Muscle of back (tissue), 11 donors: Measurements from ENCODE around the gene ZP3. TPM values are rescaled to one million over a fixed set of nuclear protein-coding genes. Genes with fewer than 3 reads are reported as not detected.
"Not testable (repeated sequence)": the region's sequence is repeated elsewhere in the genome, so short reads cannot be mapped to it uniquely, and the experiment has no call there.

ENCODE experiments used
- DNase-seq, 3 donors: peaks; one replicate each; pipeline versions ENCODE4 v3.0.0 to v3.0.0-alpha.2; 2013
- polyA plus RNA-seq, 10 donors: library from polyadenylated mRNA; unstranded; fragments of 120-200 nt; gene quantifications; one replicate each; pipeline ENCODE4 v1.2.1, GENCODE V29; 2013; ENCODE audit not compliant: insufficient read length in 10 of 10

ZP3 gene
- polyA plus RNA-seq, 10 donors, result 0.52 to 8.5 (median 1.6) TPM

GRCh38 chr7:76403780-76404494, 20.8 kb upstream of the ZP3 start:
- no peak for DNase-seq

- no peak for DNase-seq
Measured at GRCh38 chr7:76405738-76406137, 19.0 kb upstream of the ZP3 start.

DNA sequence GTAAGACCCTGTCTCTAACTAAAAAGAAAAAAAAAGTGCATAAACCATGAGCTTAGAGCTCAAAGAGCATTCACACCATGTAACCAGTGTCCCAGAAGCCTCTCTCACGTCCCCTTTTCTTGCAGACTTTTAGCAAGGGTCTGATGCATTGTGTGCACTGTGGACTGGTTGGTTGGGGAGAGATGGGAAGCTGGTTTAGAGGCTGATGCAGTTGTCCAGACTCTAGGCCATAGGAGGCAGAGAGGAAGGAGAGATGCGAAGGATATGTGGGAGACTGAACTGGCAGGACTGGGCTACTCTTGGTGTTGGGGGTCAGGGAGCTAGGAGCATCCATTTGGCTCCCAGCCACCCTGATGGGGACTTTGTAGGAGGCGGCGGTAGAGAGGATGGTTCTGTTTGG, 17.0 kb upstream of the ZP3 start:
- no peak for DNase-seq

GRCh38 chr7:76408121-76408560, 16.6 kb upstream of the ZP3 start:
- no peak for DNase-seq

- DNase-seq, result no peak
Measured at GRCh38 chr7:76409537-76409936, 15.2 kb upstream of the ZP3 start, which contains the start of gene SSC4D. Gene SSC4D, minus strand, starts transcription at chr7:76409697. Its CDS starts 5,258 bp downstream, at chr7:76404439.

DNA sequence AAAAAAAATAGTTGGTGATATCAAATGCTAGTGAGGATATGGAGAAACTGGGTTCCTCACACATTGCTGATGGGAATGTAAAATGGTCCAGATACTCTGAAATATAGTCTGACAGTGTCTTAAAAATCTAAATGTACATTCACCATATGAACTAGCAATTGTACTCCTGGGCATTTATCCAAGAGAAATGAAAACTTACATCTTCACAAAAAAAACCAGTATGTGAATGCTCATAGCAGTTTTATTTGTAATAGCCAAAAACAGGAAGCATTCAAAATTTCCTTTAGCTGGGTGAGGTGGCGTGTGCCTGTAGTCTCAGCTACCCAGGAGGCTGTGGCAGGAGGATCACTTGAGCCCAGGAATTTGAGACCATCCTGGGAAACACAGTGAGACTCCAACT, 13.1 kb upstream of the ZP3 start:
- DNase-seq, result no peak

DNA sequence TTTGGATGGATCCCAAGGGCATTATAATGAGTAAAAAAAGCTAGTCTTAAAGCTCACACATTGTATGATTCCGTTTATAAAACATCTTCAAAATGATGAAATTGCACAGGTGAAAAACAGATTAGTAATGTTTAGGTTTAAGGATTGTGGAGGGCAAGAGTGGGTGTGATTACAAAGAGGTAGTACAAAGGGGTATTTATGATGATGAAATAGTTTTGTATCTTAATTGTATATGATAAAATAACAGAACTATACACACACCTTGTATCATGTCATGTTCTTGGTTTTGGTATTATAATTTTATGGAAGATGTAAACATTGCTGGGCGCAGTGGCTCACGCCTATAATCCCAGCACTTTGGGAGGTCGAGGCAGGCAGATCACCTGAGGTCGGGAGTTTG, 12.5 kb upstream of the ZP3 start:
- no peak for DNase-seq

DNA sequence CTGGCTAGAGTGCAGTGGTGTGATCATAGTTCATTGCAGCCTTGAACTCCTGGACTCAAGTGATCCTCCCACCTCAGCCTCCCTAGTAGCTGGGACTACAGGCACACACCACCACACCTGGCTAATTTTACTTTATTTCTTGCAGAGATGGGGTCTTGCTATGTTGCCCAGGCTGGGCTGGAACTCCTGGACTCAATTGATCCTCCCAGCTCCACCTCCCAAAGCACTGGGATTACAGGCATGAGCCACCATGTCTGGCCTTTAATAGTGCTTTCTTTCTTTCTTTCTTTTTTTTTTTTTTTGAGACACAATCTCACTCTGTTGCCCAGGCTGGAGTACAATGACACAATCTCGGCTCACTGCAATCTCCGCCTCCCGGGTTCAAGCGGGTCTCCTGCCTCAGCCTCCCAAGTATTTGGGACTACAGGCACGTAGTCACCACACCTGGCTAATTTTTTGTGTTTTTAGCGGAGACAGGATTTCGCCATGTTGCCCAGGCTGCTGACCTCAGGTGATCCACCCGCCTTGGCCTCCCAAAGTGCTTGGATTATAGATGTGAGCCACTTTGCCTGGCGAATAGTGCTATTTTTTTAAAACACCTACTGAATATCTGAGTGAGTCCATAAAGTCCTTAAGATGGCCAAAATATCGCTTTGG, 7.0 kb upstream of the ZP3 start:
- DNase-seq, result not testable (repeated sequence)

DNA sequence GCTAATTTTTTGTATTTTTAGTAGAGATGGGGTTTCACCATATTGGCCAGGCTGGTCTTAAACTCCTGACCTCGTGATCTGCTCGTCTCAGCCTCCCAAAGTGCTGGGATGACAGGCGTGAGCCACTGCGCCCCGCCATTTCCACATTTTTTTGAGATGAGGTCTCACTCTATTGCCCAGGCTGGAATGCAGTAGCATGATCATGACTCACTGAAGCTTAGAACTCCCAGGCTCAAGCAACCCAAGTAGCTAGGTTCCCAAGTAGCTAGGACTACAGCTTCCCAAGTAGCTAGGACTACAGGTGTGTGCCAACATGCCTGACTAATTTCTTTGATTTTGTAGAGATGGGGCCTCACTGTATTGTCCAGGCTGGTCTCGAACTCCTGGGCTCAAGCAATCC, 3.7 kb upstream of the ZP3 start:
- DNase-seq, result peak in 1 of 3 donors; percentile 87

GRCh38 chr7:76423666-76424412, 911 bp upstream of the ZP3 start:
- DNase-seq, result no peak

DNA sequence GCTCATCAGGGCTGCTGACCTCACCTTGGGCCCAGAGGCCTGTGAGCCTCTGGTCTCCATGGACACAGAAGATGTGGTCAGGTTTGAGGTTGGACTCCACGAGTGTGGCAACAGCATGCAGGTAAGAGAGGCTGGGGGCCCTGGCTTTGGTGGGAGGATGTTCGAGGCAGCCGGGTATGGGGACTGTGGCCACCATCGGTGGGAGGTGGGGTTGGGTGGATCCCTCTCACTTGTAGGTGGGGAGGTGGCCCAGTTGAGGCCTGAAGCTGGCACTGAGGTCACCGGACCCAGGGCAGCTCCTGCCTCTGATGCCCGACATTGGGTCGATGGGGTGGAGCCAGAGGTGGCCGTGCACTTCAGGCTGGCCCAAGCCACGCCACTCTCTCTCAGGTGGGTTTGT, 406 bp downstream of the ZP3 start:
- DNase-seq, result no peak

DNA sequence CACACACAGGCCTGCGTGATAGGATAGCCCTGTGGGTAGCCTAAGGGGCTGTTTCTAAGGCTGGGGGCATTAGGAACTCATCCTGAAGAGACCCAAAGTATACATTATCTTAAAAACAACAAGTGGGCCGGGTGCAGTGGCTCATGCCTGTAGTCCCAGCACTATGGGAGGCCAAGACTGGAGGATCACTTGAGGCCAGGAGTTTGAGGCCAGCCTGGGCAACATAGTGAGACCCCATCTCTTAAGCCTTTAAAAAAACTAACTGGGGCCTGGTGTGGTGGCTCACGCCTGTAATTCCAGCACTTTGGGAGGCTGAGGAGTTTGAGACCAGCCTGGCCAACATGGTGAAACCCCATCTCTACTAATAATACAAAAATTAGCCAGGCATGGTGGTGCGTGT, 808 bp downstream of the ZP3 start:
- DNase-seq, result not testable (repeated sequence)

DNA sequence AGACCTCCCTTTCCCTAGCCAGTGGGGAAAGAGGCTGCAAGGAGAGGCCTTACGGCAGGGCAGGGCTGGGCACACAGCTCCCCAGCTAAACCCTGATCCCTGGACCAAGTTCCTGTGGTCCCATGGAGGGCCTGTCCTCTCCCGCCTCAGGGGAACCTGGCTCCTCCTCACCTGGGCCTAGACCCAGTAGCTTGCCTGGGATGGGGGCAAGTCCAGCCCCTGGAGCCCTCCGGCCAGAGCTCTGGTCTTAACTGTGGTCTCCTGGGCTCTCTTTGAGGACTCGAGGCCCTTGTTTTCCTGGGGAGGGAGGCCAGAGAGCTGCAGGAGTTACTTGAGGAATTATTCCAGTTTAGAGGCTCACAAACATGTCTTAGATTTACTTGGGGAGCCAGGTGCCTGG, 1.5 kb downstream of the ZP3 start:
- DNase-seq, result no peak

- DNase-seq, result no peak
Measured at GRCh38 chr7:76427635-76428034, 2.9 kb downstream of the ZP3 start.

- DNase-seq, result no peak
Measured at GRCh38 chr7:76428149-76428823, 3.5 kb downstream of the ZP3 start.

- DNase-seq, result peak in 2 of 3 donors; percentile 24 to 40
Measured at GRCh38 chr7:76428868-76429805, 4.4 kb downstream of the ZP3 start.

DNA sequence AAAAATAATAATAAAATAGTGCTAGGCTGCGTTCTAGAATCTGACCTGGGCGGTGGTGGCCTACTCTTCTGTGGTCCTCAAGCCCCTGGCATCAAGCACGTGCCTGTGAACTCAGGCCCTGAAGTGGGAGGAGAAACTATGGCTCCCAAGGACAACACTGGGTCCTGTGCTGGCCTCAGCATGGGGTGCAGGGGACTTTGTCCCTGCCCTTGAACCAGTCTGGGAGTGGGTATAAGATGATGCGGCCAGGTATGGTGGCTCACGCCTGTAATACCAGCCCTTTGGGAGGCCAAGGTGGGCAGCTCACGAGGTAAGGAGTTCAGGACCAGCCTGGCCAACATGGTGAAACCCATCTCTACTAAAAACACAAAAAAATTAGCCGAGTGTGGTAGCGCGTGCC, 5.5 kb downstream of the ZP3 start:
- no peak for DNase-seq

- DNase-seq, result no peak
Measured at GRCh38 chr7:76430836-76431235, 6.1 kb downstream of the ZP3 start.

GRCh38 chr7:76437873-76438272, 13.1 kb downstream of the ZP3 start:
- DNase-seq, result peak; percentile 32 to 80 (median 40)

DNA sequence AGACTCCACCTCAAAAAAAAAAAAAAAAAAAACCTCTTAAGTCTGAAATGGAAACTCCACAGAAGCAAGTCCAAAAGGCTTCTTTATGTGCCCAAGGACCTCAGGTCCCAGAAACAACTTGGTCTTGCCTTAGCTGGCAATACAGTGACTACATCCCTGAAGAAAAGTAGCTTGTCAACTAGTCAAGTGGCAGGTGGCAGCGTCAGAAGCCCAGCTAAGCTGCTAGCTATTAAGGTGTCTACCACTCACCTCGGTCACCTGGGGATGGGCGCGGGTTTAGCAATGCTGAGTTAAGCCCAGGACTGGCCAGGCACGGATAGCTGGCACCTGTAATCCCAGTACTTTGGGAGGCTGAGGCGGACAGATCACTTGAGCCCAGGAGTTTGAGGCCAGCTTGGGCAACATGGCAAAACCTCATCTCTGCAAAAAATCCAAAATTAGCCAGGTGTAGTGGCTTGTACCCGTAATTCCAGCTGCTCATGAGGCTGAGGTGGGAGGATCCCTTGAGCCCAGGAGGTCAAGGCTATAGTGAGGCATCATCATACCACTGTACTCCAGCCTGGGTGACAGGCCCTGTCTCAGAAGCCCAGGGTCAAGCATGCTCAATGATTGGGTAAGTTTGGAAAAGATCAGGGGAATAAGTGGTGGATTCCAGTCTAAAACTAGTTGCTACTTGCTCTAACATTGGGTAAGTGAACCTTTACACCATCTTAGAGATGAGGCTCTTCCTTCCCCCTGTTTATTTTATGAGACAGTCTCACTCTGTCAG, 14.6 kb downstream of the ZP3 start:
- not testable (repeated sequence) for DNase-seq
